Subcutaneous adipose tissue (tissue), 4 donors: ENCODE results near the gene LRRC58. TPM values are rescaled to one million over a fixed set of nuclear protein-coding genes. Genes with fewer than 3 reads are reported as not detected.

Experiments
- total RNA-seq, 4 donors: library from RNA; depleted of rRNA; stranded (reverse); fragments of >200 nt; gene quantifications; one replicate each; pipeline ENCODE4 v1.1.0, GENCODE V29; 2016
- TF ChIP-seq, protein P1 (sequence below): fragments of 450-650 bp; IDR thresholded peaks from one replicate; pipeline ENCODE4 v1.5.1; 2016; ENCODE audit warnings: low read depth, mild to moderate bottlenecking, control low read depth, antibody characterized with exemption, moderate library complexity

LRRC58 gene
- total RNA-seq, 4 donors from 2014 or later: 32.0 to 45.8 (median 38.0) TPM

- TF ChIP-seq, protein P1, sequence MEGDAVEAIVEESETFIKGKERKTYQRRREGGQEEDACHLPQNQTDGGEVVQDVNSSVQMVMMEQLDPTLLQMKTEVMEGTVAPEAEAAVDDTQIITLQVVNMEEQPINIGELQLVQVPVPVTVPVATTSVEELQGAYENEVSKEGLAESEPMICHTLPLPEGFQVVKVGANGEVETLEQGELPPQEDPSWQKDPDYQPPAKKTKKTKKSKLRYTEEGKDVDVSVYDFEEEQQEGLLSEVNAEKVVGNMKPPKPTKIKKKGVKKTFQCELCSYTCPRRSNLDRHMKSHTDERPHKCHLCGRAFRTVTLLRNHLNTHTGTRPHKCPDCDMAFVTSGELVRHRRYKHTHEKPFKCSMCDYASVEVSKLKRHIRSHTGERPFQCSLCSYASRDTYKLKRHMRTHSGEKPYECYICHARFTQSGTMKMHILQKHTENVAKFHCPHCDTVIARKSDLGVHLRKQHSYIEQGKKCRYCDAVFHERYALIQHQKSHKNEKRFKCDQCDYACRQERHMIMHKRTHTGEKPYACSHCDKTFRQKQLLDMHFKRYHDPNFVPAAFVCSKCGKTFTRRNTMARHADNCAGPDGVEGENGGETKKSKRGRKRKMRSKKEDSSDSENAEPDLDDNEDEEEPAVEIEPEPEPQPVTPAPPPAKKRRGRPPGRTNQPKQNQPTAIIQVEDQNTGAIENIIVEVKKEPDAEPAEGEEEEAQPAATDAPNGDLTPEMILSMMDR: no peak
Measured at GRCh38 chr3:120306519-120307455, 42.4 kb downstream of the LRRC58 start.

DNA sequence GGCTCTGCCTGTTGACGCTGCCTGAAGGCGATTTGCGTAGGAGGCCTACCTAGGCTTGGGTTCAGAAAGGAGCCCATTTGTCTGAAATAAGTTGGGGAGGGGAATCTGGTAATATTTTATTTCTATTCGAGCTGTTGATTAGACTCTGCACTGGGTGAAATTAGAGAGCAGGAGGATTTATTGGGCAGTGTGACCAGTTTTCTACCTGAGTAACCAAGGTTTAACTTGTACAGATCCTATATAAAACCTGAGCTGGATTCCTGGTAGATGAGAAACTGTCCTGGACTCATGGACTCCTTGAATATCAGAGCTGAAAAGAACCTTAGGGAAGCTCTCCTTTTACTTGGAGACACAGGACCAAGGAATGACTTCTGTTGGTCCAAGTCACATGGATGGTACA lies 44.5 kb downstream of the LRRC58 start:
- TF ChIP-seq, protein P1: no peak

- TF ChIP-seq, protein P1: no peak
Measured at GRCh38 chr3:120302361-120302760, 46.8 kb downstream of the LRRC58 start.

DNA sequence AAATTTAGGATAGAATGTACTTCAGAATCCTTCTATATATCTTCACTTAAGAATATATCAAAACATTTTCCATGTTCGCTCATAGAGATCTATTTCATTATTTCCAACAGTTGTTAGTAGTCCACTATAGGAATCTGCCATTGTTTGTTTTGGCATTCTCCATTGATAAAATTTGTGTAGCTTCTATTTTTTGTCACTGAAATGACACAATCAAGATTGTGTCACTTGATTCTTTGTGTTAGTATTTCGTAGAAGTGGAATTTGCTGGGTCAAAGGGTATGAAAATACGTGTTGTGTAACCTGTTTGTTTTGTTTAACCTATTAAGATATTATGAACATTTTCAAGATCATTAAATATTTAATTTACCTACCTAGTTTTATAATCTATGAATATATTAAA lies 48.2 kb downstream of the LRRC58 start:
- TF ChIP-seq, protein P1: no peak

DNA sequence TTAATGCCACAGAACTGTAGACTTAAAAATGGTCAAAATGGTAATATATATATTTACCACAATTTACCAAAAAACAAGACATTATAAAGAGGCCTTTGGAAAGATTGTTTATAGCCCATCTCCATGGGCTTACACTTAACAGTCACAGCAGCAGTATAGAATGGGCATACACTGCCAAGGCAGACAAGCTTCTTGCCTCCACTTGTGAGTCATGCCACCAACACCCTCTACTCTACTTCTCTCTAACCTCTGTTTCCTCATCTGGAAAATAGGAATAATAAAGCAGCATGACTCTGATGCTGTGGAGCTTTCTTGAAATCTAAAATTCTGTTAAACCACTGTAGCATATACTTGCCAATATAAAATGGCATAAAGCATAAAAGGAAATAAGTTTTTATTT lies 49.8 kb downstream of the LRRC58 start:
- TF ChIP-seq, protein P1: no peak

DNA sequence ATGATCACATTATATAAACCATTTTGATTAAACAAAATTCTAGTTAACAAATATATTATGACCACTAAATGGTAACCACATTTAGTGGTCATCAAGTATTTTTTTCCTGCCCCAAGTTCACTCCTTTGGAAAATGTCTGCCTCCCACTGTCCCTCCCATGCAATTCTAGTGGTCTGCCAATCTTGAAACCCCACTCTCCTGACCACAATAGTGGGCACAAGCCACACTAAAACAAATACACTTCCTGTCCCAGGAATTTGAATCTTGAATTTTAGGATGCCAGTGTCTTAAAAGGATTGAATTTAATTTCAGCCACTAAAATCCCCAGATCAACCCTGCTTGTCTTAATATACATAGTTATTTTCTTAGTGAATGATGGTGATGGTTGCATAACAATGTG lies 50.2 kb downstream of the LRRC58 start:
- TF ChIP-seq, protein P1: no peak

GRCh38 chr3:120289636-120290035 lies 59.5 kb downstream of the LRRC58 start:
- TF ChIP-seq, protein P1: no peak
